Chondrocyte (in vitro differentiated cells): ENCODE measurements around the gene ELL2. TPM values are rescaled to one million over a fixed set of nuclear protein-coding genes. Genes with fewer than 3 reads are reported as not detected.
A peak's percentile ranks its signal among the peaks of the same experiment; 100 is the strongest.

Source experiments
- DNase-seq: peaks from one replicate; pipeline ENCODE4 v3.0.0; 2021; ENCODE audit warnings: mixed read lengths, low spot score
- H3K27ac Mint-ChIP-seq: one replicate; pipeline ENCODE4 v1.8.0; 2021; ENCODE audit warnings: mild to moderate bottlenecking, moderate library complexity, mixed read lengths; ENCODE audit not compliant: unreplicated experiment
- H3K27me3 Mint-ChIP-seq: 2 replicates; pipeline ENCODE4 v1.8.0; 2021; ENCODE audit warnings: low read depth, mixed read lengths
- H3K36me3 Mint-ChIP-seq: 2 replicates; pipeline ENCODE4 v1.8.0; 2021; ENCODE audit warnings: low read depth, mixed read lengths
- H3K4me1 Mint-ChIP-seq: 2 replicates; pipeline ENCODE4 v1.8.0; 2021; ENCODE audit warnings: low read depth, mild to moderate bottlenecking, mixed read lengths
- H3K4me3 Mint-ChIP-seq: one replicate; pipeline ENCODE4 v1.8.0; 2021; ENCODE audit warnings: mild to moderate bottlenecking, moderate library complexity, mixed read lengths; ENCODE audit not compliant: unreplicated experiment
- H3K9me3 Mint-ChIP-seq: 2 replicates; pipeline ENCODE4 v1.8.0; 2021; ENCODE audit warnings: low read depth, mixed read lengths
- CTCF ChIP-seq: fragments of 200-600 bp; sonication (generic); IDR thresholded peaks from 2 replicates; pipeline ENCODE4 v1.5.0; 2021; ENCODE audit warnings: antibody characterized with exemption, mild to moderate bottlenecking, moderate library complexity
- total RNA-seq: library from RNA; stranded (reverse); gene quantifications from 3 replicates; pipeline ENCODE4 v1.2.1, GENCODE V29; 2021

ELL2 gene
- total RNA-seq, 1 donor from 2014 or later = 51.7 TPM

GRCh38 chr5:95842854-95843544 lies 118.7 kb downstream of the ELL2 start:
- Mint-ChIP-seq H3K27me3 (no peaks in the 10 kb centered on the region), H3K9me3 (no peaks in the 10 kb centered on the region), H3K27ac (peak overlapping the region; percentile 62), H3K4me1 (peaks cover 23% of the 10 kb centered on the region), H3K4me3 (no peak overlapping the region), H3K36me3 (no peaks in the 10 kb centered on the region)
- DNase-seq = no peak
- peak; percentile 24 for TF ChIP-seq CTCF

- peak overlapping the region; percentile 2 for H3K27ac Mint-ChIP-seq
- no peaks in the 10 kb centered on the region for H3K36me3 Mint-ChIP-seq
- H3K4me3 Mint-ChIP-seq = no peak overlapping the region
- no peaks in the 10 kb centered on the region for H3K9me3 Mint-ChIP-seq
- DNase-seq = no peak
- no peak for TF ChIP-seq CTCF
- no peaks in the 10 kb centered on the region for H3K27me3 Mint-ChIP-seq
- H3K4me1 Mint-ChIP-seq = peaks cover 23% of the 10 kb centered on the region
Observed at GRCh38 chr5:95841914-95842812, 119.5 kb downstream of the ELL2 start.

GRCh38 chr5:95840956-95841705 lies 120.5 kb downstream of the ELL2 start:
- Mint-ChIP-seq H3K27me3 (no peaks in the 10 kb centered on the region), H3K27ac (no peak overlapping the region), H3K4me1 (peaks cover 24% of the 10 kb centered on the region), H3K9me3 (no peaks in the 10 kb centered on the region), H3K36me3 (no peaks in the 10 kb centered on the region), H3K4me3 (no peak overlapping the region)
- DNase-seq = no peak
- TF ChIP-seq CTCF = no peak

GRCh38 chr5:95839658-95840057 lies 122.0 kb downstream of the ELL2 start:
- peaks cover 37% of the 10 kb centered on the region for H3K4me1 Mint-ChIP-seq
- no peaks in the 10 kb centered on the region for H3K27me3 Mint-ChIP-seq
- no peak for TF ChIP-seq CTCF
- no peaks in the 10 kb centered on the region for H3K9me3 Mint-ChIP-seq
- no peak for DNase-seq
- H3K27ac Mint-ChIP-seq = no peak overlapping the region
- H3K36me3 Mint-ChIP-seq = no peaks in the 10 kb centered on the region
- no peak overlapping the region for H3K4me3 Mint-ChIP-seq

GRCh38 chr5:95838556-95838955 lies 123.1 kb downstream of the ELL2 start:
- H3K27me3 Mint-ChIP-seq = no peaks in the 10 kb centered on the region
- DNase-seq = no peak
- no peak for TF ChIP-seq CTCF
- no peak overlapping the region for H3K27ac Mint-ChIP-seq
- no peaks in the 10 kb centered on the region for H3K36me3 Mint-ChIP-seq
- H3K4me3 Mint-ChIP-seq = no peak overlapping the region
- H3K4me1 Mint-ChIP-seq = peaks cover 45% of the 10 kb centered on the region
- H3K9me3 Mint-ChIP-seq = no peaks in the 10 kb centered on the region
